H1 (cell line): ENCODE data around the gene KIT.

Experiments
- JUN ChIP-seq: IDR thresholded peaks from 2 replicates; pipeline ENCODE4 v1.6.1; 2011; ENCODE audit warnings: low read depth, mild to moderate bottlenecking, improper control_type of control experiment, low read length
- TBP ChIP-seq: IDR thresholded peaks from 2 replicates; pipeline ENCODE4 v1.6.1; 2011; ENCODE audit warnings: low read depth, low read length, improper control_type of control experiment
- TF ChIP-seq, protein P1 (sequence below): IDR thresholded peaks from 2 replicates; pipeline ENCODE4 v1.6.1; 2012; ENCODE audit warnings: low read length, inconsistent platforms
- TF ChIP-seq, protein P2 (sequence below), 3 experiments: IDR thresholded peaks; 1 replicate in 2 of 3; 2 replicates in 1 of 3; pipeline versions ENCODE4 v1.5.1 to v1.6.1; 2011; ENCODE audit warnings: low read length in 3 of 3, mild to moderate bottlenecking in 3 of 3, inconsistent platforms in 2 of 3, low read depth in 1 of 3, moderate library complexity in 1 of 3; ENCODE audit not compliant: insufficient read depth in 1 of 3; ENCODE audit errors: control extremely low read depth in 1 of 3

DNA sequence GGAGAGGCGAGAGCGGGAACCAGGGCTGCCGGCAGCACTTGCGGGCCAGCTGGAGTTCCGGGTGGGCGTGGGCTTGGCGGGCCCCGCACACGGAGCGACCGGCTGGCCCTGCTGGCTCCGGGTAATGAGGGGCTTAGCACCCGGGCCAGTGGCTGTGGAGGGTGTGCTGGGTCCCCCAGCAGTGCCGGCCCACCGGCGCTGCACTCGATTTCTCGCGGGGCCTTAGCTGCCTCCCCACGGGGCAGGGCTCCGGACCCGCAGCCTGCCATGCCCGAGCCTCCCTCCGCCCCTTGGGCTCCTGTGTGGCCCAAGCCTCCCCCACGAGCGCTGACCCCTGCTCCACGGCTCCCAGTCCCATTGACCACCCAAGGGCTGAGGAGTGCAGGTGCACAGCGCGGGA lies 25.2 kb upstream of the KIT start:
- TF ChIP-seq, protein P1, sequence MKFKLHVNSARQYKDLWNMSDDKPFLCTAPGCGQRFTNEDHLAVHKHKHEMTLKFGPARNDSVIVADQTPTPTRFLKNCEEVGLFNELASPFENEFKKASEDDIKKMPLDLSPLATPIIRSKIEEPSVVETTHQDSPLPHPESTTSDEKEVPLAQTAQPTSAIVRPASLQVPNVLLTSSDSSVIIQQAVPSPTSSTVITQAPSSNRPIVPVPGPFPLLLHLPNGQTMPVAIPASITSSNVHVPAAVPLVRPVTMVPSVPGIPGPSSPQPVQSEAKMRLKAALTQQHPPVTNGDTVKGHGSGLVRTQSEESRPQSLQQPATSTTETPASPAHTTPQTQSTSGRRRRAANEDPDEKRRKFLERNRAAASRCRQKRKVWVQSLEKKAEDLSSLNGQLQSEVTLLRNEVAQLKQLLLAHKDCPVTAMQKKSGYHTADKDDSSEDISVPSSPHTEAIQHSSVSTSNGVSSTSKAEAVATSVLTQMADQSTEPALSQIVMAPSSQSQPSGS, result no peak
- TF ChIP-seq, protein P2, sequence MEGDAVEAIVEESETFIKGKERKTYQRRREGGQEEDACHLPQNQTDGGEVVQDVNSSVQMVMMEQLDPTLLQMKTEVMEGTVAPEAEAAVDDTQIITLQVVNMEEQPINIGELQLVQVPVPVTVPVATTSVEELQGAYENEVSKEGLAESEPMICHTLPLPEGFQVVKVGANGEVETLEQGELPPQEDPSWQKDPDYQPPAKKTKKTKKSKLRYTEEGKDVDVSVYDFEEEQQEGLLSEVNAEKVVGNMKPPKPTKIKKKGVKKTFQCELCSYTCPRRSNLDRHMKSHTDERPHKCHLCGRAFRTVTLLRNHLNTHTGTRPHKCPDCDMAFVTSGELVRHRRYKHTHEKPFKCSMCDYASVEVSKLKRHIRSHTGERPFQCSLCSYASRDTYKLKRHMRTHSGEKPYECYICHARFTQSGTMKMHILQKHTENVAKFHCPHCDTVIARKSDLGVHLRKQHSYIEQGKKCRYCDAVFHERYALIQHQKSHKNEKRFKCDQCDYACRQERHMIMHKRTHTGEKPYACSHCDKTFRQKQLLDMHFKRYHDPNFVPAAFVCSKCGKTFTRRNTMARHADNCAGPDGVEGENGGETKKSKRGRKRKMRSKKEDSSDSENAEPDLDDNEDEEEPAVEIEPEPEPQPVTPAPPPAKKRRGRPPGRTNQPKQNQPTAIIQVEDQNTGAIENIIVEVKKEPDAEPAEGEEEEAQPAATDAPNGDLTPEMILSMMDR (IDR thresholded peaks at IDR 0.05; ENCODE audit: control extremely low read depth in 1 of 3, insufficient read depth in 1 of 3, low read depth in 1 of 3, low read length in 3 of 3), result peak in 1 of 3 experiments; percentile 18; a peak in 1 of 4 replicates
- TF ChIP-seq JUN (no peak), TBP (no peak)
